ENCODE results near the gene KCNJ3. TPM values are rescaled to one million over a fixed set of nuclear protein-coding genes. Genes with fewer than 3 reads are reported as not detected.

KCNJ3 gene
- total and polyA plus RNA-seq, 5 donors: 32.5 to 65.1 (median 55.6) TPM

GRCh38 chr2:154692927-154693326 is 5.6 kb upstream of the KCNJ3 start:
- Histone ChIP-seq H3K9me3 (ENCODE audit: control insufficient read depth, low read length) (no peaks in the 10 kb centered on the region), H3K27me3 (ENCODE audit: control insufficient read depth, insufficient read depth) (no peaks in the 10 kb centered on the region), H3K27ac (ENCODE audit: low read length) (no peak overlapping the region), H3K4me1 (ENCODE audit: control insufficient read depth, insufficient read depth, low read length) (no peaks in the 10 kb centered on the region), H3K4me3 (ENCODE audit: low read length) (no peak overlapping the region)
- peak in 1 of 2 donors; percentile 47 for ATAC-seq
- WGBS: 31% methylated on average over 5 of the region's 5 CpGs
- peak in 1 of 3 donors; percentile 16 for DNase-seq
- intact Hi-C loops (cut with DNase I): loop anchor here in 1 of 4 donors (10.0 kb wide), 1 partner anchor 238 kb away; no protein-coding TSS in a partner anchor

DNA sequence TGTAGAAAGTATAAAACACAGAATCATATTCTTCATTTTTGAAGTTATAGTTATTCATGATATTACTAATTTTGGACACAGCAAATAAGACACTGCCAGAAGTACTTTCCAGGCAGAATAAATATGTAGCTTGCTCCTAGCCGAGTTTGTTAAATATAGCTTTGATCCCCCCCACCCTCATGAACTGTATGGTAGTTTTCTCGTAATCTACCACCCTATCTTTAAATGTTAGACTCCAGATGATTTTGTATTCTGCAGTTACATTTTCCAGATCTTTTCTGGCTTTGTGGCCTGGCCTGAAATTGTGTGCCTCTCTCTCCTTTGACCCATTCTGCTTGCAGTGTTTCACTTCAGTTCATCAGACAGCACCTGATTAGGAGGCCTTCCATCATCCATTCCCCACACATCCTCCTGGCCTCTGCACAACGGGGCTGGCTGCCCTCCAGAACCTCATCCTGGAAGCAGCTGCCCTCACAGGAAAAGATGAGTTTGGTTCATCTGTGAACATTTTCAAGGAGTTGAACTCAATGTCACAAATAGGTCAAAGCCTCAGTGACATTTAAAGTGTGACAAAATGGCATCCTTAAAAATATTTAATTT is 4.7 kb upstream of the KCNJ3 start:
- Histone ChIP-seq H3K27me3 (ENCODE audit: control insufficient read depth, insufficient read depth) (no peaks in the 10 kb centered on the region), H3K4me1 (ENCODE audit: control insufficient read depth, insufficient read depth, low read length) (no peaks in the 10 kb centered on the region), H3K9me3 (ENCODE audit: control insufficient read depth, low read length) (no peaks in the 10 kb centered on the region), H3K27ac (ENCODE audit: low read length) (peak overlapping the region; percentile 50), H3K4me3 (ENCODE audit: low read length) (no peak overlapping the region)
- ATAC-seq: peak; percentile 59 to 70
- intact Hi-C loops (cut with DNase I): loop anchor here in 1 of 4 donors (10.0 kb wide), 1 partner anchor 239 kb away; no protein-coding TSS in a partner anchor
- 36% methylated on average over 3 of the region's 3 CpGs for WGBS
- DNase-seq: peak; percentile 55 to 87 (median 87)

- H3K4me3 ChIP-seq (ENCODE audit: low read length): no peak overlapping the region
- ATAC-seq (no peak), DNase-seq (no peak)
- H3K27ac ChIP-seq (ENCODE audit: low read length): peak overlapping the region; percentile 31
- no peaks in the 10 kb centered on the region for H3K4me1 ChIP-seq (ENCODE audit: control insufficient read depth, insufficient read depth, low read length)
- intact Hi-C loops (cut with DNase I): loop anchor here in 1 of 4 donors (5.0 to 10.0 kb wide), 2 partner anchors 58 to 240 kb away; no protein-coding TSS in a partner anchor
- WGBS: 88% methylated on average over 3 of the region's 3 CpGs
- H3K27me3 ChIP-seq (ENCODE audit: control insufficient read depth, insufficient read depth): no peaks in the 10 kb centered on the region
- H3K9me3 ChIP-seq (ENCODE audit: control insufficient read depth, low read length): no peaks in the 10 kb centered on the region
These were observed 3.6 kb upstream of the KCNJ3 start for GRCh38 chr2:154694881-154695280.

GRCh38 chr2:154696369-154696768 is 2.1 kb upstream of the KCNJ3 start:
- no peak overlapping the region for H3K4me3 ChIP-seq (ENCODE audit: low read length)
- WGBS: 67% methylated on average over 4 of the region's 4 CpGs
- no peaks in the 10 kb centered on the region for H3K4me1 ChIP-seq (ENCODE audit: control insufficient read depth, insufficient read depth, low read length)
- H3K9me3 ChIP-seq (ENCODE audit: control insufficient read depth, low read length): no peaks in the 10 kb centered on the region
- intact Hi-C loops (cut with DNase I): loop anchor here in 1 of 4 donors (5.0 to 10.0 kb wide), 2 partner anchors 59 to 242 kb away; no protein-coding TSS in a partner anchor
- H3K27ac ChIP-seq (ENCODE audit: low read length): peak overlapping the region; percentile 58
- no peaks in the 10 kb centered on the region for H3K27me3 ChIP-seq (ENCODE audit: control insufficient read depth, insufficient read depth)
- DNase-seq (no peak), ATAC-seq (no peak)

- WGBS: 18% methylated on average over 8 of the region's 8 CpGs
- no peaks in the 10 kb centered on the region for H3K9me3 ChIP-seq (ENCODE audit: control insufficient read depth, low read length)
- H3K27me3 ChIP-seq (ENCODE audit: control insufficient read depth, insufficient read depth): no peaks in the 10 kb centered on the region
- intact Hi-C loops (cut with DNase I): loop anchor here in 1 of 4 donors (5.0 to 10.0 kb wide), 2 partner anchors 60 to 242 kb away; no protein-coding TSS in a partner anchor
- H3K4me3 ChIP-seq (ENCODE audit: low read length): peak overlapping the region; percentile 68
- no peaks in the 10 kb centered on the region for H3K4me1 ChIP-seq (ENCODE audit: control insufficient read depth, insufficient read depth, low read length)
- DNase-seq: no peak
- H3K27ac ChIP-seq (ENCODE audit: low read length): peak overlapping the region; percentile 70
- ATAC-seq: peak in 1 of 2 donors; percentile 4
These were observed 1.6 kb upstream of the KCNJ3 start for GRCh38 chr2:154696810-154697417.

DNA sequence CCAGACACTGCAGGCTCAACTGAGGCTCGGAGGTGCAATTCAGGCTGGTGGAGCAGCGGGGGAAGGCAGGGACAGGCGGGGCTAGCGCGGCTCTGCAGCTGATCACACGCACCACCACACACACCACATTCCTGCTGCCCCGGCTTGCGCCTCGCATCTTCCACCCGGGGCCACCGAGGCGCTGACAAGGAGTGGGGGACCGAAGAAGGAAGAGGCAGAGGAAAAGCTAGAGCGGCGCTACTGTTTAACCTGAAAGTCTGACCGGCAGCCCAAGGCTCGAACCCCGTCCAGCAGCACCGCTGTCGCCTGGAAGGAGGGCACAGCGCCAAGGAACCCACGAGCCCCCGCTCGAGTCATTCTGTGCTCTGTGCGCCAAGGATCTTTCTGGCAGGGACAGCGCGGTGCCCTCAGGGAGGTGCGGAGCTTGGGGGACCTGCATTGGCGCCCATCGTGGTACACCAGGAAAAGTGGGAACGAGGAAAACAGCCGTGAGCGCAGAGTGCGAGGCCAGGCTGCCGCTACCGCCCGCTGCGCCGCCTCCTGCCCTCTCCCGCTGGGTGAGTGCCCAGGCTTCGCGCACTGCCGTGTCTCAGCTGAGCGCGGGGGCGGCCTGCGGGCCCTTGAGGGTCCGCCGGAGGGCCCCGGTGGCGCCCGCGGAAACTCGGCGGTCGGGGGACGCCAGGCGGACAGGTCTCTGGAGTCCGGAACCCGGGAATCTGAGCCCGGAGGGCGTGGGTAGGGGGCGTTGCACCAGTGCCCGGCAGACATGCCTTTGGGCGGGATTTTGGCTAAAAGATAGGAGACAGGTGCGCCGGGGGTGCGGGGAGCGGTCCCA is 860 bp upstream of the KCNJ3 start:
- ATAC-seq: peak; percentile 72 to 84
- WGBS: 1% methylated on average over 69 of the region's 69 CpGs
- peak overlapping the region; percentile 68 for H3K4me3 ChIP-seq (ENCODE audit: low read length)
- intact Hi-C loops (cut with DNase I): loop anchor here in 1 of 4 donors (5.0 to 10.0 kb wide), 2 partner anchors 60 to 243 kb away; no protein-coding TSS in a partner anchor
- H3K27me3 ChIP-seq (ENCODE audit: control insufficient read depth, insufficient read depth): no peaks in the 10 kb centered on the region
- peak overlapping the region; percentile 70 for H3K27ac ChIP-seq (ENCODE audit: low read length)
- DNase-seq: peak; percentile 37 to 77 (median 76)
- no peaks in the 10 kb centered on the region for H3K4me1 ChIP-seq (ENCODE audit: control insufficient read depth, insufficient read depth, low read length)
- no peaks in the 10 kb centered on the region for H3K9me3 ChIP-seq (ENCODE audit: control insufficient read depth, low read length)

- Histone ChIP-seq H3K27ac (ENCODE audit: low read length) (peak overlapping the region; percentile 3), H3K4me1 (ENCODE audit: control insufficient read depth, insufficient read depth, low read length) (no peaks in the 10 kb centered on the region), H3K4me3 (ENCODE audit: low read length) (peak overlapping the region; percentile 68), H3K27me3 (ENCODE audit: control insufficient read depth, insufficient read depth) (no peaks in the 10 kb centered on the region), H3K9me3 (ENCODE audit: control insufficient read depth, low read length) (no peaks in the 10 kb centered on the region)
- WGBS: 9% methylated on average over 60 of the region's 60 CpGs
- intact Hi-C loops (cut with DNase I): loop anchor here in 1 of 4 donors (5.0 to 10.0 kb wide), 2 partner anchors 62 to 244 kb away; no protein-coding TSS in a partner anchor
- no peak for ATAC-seq
- peak in 2 of 3 donors; percentile 34 to 40 for DNase-seq
These were observed 453 bp downstream of the KCNJ3 start for GRCh38 chr2:154698721-154699574.

- intact Hi-C loops (cut with DNase I): loop anchor here in 1 of 4 donors (5.0 to 10.0 kb wide), 2 partner anchors 62 to 245 kb away; no protein-coding TSS in a partner anchor
- H3K27me3 ChIP-seq (ENCODE audit: control insufficient read depth, insufficient read depth): no peaks in the 10 kb centered on the region
- no peaks in the 10 kb centered on the region for H3K4me1 ChIP-seq (ENCODE audit: control insufficient read depth, insufficient read depth, low read length)
- peak overlapping the region; percentile 3 for H3K27ac ChIP-seq (ENCODE audit: low read length)
- H3K4me3 ChIP-seq (ENCODE audit: low read length): peak overlapping the region; percentile 68
- peak in 1 of 3 donors; percentile 32 for DNase-seq
- peak; percentile 18 to 62 for ATAC-seq
- WGBS: 31% methylated on average over 10 of the region's 10 CpGs
- H3K9me3 ChIP-seq (ENCODE audit: control insufficient read depth, low read length): no peaks in the 10 kb centered on the region
These were observed 1.1 kb downstream of the KCNJ3 start for GRCh38 chr2:154699575-154699930.

GRCh38 chr2:154700136-154700535 is 1.6 kb downstream of the KCNJ3 start:
- Histone ChIP-seq H3K4me1 (ENCODE audit: control insufficient read depth, insufficient read depth, low read length) (no peaks in the 10 kb centered on the region), H3K27me3 (ENCODE audit: control insufficient read depth, insufficient read depth) (no peaks in the 10 kb centered on the region), H3K4me3 (ENCODE audit: low read length) (peak overlapping the region; percentile 68), H3K27ac (ENCODE audit: low read length) (no peak overlapping the region), H3K9me3 (ENCODE audit: control insufficient read depth, low read length) (no peaks in the 10 kb centered on the region)
- WGBS: 40% methylated on average over 4 of the region's 4 CpGs
- DNase-seq: no peak
- ATAC-seq: no peak
- intact Hi-C loops (cut with DNase I): no loop called here

DNA sequence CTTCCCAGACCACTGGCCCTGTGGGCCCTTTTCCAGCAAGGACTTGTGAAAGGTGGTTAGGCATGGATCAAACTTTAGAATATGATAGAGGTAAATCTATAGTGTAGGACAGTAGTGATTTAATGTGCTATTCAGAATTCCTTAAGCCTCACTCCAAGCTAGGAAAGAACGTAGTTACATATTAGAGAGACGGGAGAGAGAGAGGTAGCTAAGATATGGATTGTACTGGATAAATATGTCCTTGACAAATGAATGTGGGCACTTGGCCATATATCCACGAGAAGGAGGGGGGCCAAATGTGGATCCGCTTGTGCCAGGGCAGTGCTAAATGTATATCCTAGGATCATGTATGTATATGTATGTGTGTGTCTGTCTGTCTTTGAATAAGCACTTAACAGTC is 6.5 kb downstream of the KCNJ3 start:
- DNase-seq (no peak), ATAC-seq (no peak)
- intact Hi-C loops (cut with DNase I): loop anchor here in 1 of 4 donors (5.0 kb wide), 1 partner anchor 78 kb away; no protein-coding TSS in a partner anchor
- Histone ChIP-seq H3K4me3 (ENCODE audit: low read length) (peak overlapping the region; percentile 40), H3K4me1 (ENCODE audit: control insufficient read depth, insufficient read depth, low read length) (no peaks in the 10 kb centered on the region), H3K9me3 (ENCODE audit: control insufficient read depth, low read length) (no peaks in the 10 kb centered on the region), H3K27ac (ENCODE audit: low read length) (peak overlapping the region; percentile 83), H3K27me3 (ENCODE audit: control insufficient read depth, insufficient read depth) (no peaks in the 10 kb centered on the region)
- 66% methylated on average over 4 of the region's 4 CpGs for WGBS

Measured in right cardiac atrium (tissue), 5 donors.